ENCODE results near the gene LAD1. TPM values are rescaled to one million over a fixed set of nuclear protein-coding genes. Genes with fewer than 3 reads are reported as not detected.

The LAD1 gene
- total RNA-seq, 1 donor from 2014 or later, result 38.0 TPM

DNA sequence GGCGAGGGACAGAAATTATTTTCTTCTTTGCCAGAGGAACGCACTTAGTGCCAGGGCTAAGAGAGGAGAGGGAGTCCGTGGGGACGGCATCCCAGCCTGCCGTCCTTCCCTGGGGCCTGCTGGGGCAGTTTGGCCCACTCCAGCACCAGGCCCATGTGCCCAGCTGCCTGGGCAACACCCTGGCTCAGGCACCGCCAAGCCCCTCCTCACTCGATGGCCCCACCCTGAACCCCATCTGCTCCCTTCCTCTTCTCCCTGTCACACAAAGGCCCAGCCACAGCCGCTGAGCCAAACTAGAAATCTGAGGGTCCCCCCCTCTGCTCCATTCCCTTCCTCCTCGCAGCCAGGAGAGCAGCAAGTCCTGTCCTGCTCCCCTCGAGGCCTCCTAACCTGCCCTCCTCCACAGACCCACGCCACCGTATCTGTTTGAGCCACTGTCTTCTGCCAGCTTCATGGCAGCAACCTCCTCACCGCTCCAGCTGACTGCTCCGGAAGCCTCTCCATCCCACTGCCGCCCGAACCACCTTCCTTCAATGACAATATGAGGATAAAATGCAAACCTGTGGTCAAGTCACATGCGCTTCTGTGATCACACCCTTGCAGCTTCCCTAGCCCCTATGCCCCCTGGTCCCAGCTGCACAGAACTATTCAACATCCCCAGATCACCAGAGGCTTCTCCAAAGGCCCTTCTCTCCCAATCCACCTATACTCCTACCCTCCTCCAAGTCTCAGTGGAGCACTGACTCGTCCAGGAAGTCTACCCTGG, 30.8 kb upstream of the LAD1 start:
- Mint-ChIP-seq H3K27me3 (peaks cover 7% of the 10 kb centered on the region), H3K36me3 (ENCODE audit: insufficient read depth) (no peaks in the 10 kb centered on the region), H3K9me3 (ENCODE audit: low read depth) (no peaks in the 10 kb centered on the region), H3K27ac (no peak overlapping the region), H3K4me1 (ENCODE audit: low read depth) (no peaks in the 10 kb centered on the region), H3K4me3 (ENCODE audit: low read depth) (no peak overlapping the region)
- TF ChIP-seq, protein P1, sequence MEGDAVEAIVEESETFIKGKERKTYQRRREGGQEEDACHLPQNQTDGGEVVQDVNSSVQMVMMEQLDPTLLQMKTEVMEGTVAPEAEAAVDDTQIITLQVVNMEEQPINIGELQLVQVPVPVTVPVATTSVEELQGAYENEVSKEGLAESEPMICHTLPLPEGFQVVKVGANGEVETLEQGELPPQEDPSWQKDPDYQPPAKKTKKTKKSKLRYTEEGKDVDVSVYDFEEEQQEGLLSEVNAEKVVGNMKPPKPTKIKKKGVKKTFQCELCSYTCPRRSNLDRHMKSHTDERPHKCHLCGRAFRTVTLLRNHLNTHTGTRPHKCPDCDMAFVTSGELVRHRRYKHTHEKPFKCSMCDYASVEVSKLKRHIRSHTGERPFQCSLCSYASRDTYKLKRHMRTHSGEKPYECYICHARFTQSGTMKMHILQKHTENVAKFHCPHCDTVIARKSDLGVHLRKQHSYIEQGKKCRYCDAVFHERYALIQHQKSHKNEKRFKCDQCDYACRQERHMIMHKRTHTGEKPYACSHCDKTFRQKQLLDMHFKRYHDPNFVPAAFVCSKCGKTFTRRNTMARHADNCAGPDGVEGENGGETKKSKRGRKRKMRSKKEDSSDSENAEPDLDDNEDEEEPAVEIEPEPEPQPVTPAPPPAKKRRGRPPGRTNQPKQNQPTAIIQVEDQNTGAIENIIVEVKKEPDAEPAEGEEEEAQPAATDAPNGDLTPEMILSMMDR (IDR thresholded peaks at IDR 0.05; ENCODE audit: unreplicated experiment), result no peak
- no peak for DNase-seq (ENCODE audit: low spot score, unreplicated experiment)

- Mint-ChIP-seq H3K36me3 (ENCODE audit: insufficient read depth) (no peaks in the 10 kb centered on the region), H3K9me3 (ENCODE audit: low read depth) (no peaks in the 10 kb centered on the region), H3K4me3 (ENCODE audit: low read depth) (no peak overlapping the region), H3K27ac (no peak overlapping the region), H3K27me3 (peaks cover 7% of the 10 kb centered on the region), H3K4me1 (ENCODE audit: low read depth) (no peaks in the 10 kb centered on the region)
- TF ChIP-seq, protein P1 (IDR thresholded peaks at IDR 0.05; ENCODE audit: unreplicated experiment), result no peak
- no peak for DNase-seq (ENCODE audit: low spot score, unreplicated experiment)
These were observed 28.8 kb upstream of the LAD1 start for GRCh38 chr1:201427963-201428362.

DNA sequence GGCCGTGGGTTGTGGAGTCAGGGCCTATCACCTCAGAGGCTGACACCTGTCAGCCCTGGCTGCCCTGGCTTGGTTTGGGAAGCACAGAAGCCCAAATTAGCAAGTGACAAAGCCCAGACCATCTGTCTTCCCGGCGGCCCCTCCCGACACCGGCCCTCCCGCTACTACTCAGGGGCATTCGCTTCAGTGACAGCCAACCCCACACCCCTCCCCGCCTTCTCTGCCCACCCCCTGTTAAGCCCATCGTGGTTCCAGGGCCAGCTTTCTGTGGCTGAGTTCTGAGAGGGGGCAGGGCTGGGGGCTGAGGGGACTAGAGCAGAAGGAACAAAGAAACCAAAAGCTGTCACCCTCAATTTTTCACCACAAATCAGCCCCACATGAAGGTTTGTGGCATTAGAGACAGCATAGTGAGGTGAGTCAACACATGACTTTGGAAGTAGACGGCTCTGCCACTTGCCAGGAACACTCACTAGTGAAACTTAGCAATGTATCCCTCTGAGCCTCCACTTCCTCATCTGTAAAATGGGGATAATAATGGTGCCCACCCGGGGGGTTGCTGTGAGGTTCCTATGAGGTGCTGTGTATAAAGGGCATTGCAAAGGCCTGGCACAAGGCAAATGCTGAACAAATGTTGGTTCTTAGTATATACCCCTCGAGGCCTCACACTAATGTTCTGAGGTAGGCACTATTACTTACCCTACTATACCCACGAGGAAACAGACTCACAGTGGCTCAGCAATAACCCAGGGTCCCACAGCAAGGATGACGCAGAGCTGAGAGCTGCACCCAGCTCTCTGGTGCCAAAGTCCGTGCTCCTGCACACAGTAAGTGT, 27.6 kb upstream of the LAD1 start:
- Mint-ChIP-seq H3K4me3 (ENCODE audit: low read depth) (no peak overlapping the region), H3K36me3 (ENCODE audit: insufficient read depth) (no peaks in the 10 kb centered on the region), H3K9me3 (ENCODE audit: low read depth) (no peaks in the 10 kb centered on the region), H3K27me3 (peaks cover 7% of the 10 kb centered on the region), H3K4me1 (ENCODE audit: low read depth) (no peaks in the 10 kb centered on the region), H3K27ac (no peak overlapping the region)
- TF ChIP-seq, protein P1 (IDR thresholded peaks at IDR 0.05; ENCODE audit: unreplicated experiment), result no peak
- no peak for DNase-seq (ENCODE audit: low spot score, unreplicated experiment)

DNA sequence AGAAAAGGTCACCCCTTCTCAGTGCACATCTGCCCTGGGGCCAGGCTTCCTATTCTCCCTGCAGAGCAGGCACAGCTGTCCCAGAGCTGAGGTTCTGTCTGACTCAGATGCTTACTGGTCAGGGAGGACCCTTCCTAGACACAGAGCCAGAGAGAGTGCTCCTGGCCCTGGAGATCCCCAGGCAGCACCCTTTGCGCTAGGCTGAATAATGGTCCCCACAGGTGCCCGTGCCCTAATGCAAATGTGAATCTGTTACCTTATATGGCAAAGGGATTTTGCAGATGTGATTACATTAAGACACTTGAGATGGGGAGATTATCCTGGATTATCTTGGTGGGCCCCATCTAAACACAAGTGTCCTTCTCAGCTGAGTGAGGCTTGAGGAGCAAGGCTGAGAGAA, 25.0 kb upstream of the LAD1 start:
- no peak overlapping the region for H3K27ac Mint-ChIP-seq
- TF ChIP-seq, protein P1 (IDR thresholded peaks at IDR 0.05; ENCODE audit: unreplicated experiment), result no peak

DNA sequence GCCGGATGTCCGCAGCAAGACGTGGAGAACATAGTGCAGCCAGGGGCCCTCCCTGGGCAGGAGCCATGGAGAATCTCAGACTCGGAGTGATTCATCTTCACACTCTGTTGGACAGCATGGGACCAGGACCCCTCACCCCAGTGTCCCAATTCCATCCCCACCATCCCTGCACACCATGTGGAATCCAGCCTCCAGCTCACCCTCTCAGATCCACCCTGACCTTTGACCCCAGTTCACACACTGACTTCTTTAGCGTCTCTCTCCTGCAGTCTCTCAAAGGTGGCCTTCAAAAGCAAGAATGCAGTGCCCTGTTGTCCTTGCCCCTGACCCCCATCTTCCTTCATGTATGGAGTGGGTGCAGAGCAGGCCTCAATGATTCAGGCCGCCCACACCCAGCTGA, 24.5 kb upstream of the LAD1 start:
- DNase-seq (ENCODE audit: low spot score, unreplicated experiment), result no peak
- Mint-ChIP-seq H3K27me3 (peaks cover 9% of the 10 kb centered on the region), H3K4me1 (ENCODE audit: low read depth) (peaks cover 2% of the 10 kb centered on the region), H3K36me3 (ENCODE audit: insufficient read depth) (no peaks in the 10 kb centered on the region), H3K4me3 (ENCODE audit: low read depth) (no peak overlapping the region), H3K27ac (no peak overlapping the region), H3K9me3 (ENCODE audit: low read depth) (no peaks in the 10 kb centered on the region)
- TF ChIP-seq, protein P1 (IDR thresholded peaks at IDR 0.05; ENCODE audit: unreplicated experiment), result no peak

More for the DNA sequence above, 25.0 kb upstream of the LAD1 start:
- no peak overlapping the region for H3K4me3 Mint-ChIP-seq (ENCODE audit: low read depth)
- H3K36me3 Mint-ChIP-seq (ENCODE audit: insufficient read depth), result no peaks in the 10 kb centered on the region
- H3K4me1 Mint-ChIP-seq (ENCODE audit: low read depth), result peaks cover 2% of the 10 kb centered on the region
- no peaks in the 10 kb centered on the region for H3K9me3 Mint-ChIP-seq (ENCODE audit: low read depth)
- H3K27me3 Mint-ChIP-seq, result peaks cover 9% of the 10 kb centered on the region
- DNase-seq (ENCODE audit: low spot score, unreplicated experiment), result no peak

Data from progenitor cell of endocrine pancreas (in vitro differentiated cells).